Keratinocyte (primary cell): Measurements from ENCODE around the gene ILDR1. TPM values are rescaled to one million over a fixed set of nuclear protein-coding genes. Genes with fewer than 3 reads are reported as not detected.

ENCODE experiments used
- DNase-seq: peaks from one replicate; pipeline ENCODE4 v3.0.0-alpha.2; 2011; ENCODE audit warnings: low read depth, missing footprints, low spot score
- FAIRE-seq: peaks from 2 replicates; lab custom pipeline; 2011; peaks lifted over from hg19 to GRCh38; lab: Jason Lieb, UNC
- H2AFZ ChIP-seq: 2 replicates; pipeline ENCODE4 v1.6.0; 2012; ENCODE audit warnings: low read length, control low read depth, inconsistent platforms; ENCODE audit not compliant: control insufficient read depth
- H3K27ac ChIP-seq: 2 replicates; pipeline ENCODE4 v1.5.1; 2011; ENCODE audit warnings: low read length; ENCODE audit not compliant: control insufficient read depth, insufficient read depth
- H3K27me3 ChIP-seq: 3 replicates; pipeline ENCODE4 v1.6.0; 2011; ENCODE audit warnings: low read length; ENCODE audit not compliant: control insufficient read depth, insufficient read depth; ENCODE audit errors: extremely low read depth
- H3K36me3 ChIP-seq, 2 experiments: 2 replicates in 1 of 2; 3 replicates in 1 of 2; pipeline ENCODE4 v1.5.1; 2011; ENCODE audit warnings: low read length in 2 of 2, mild to moderate bottlenecking in 1 of 2; ENCODE audit not compliant: control insufficient read depth in 2 of 2, insufficient read depth in 2 of 2; ENCODE audit errors: extremely low read depth in 1 of 2
- H3K4me1 ChIP-seq: 3 replicates; pipeline ENCODE4 v1.5.1; 2011; ENCODE audit warnings: low read length; ENCODE audit not compliant: control insufficient read depth, insufficient read depth; ENCODE audit errors: extremely low read depth
- H3K4me2 ChIP-seq: 3 replicates; pipeline ENCODE4 v1.6.0; 2011; ENCODE audit warnings: low read depth, low read length; ENCODE audit not compliant: control insufficient read depth, insufficient read depth; ENCODE audit errors: extremely low read depth
- H3K4me3 ChIP-seq, 3 experiments: fragments of 200-600 bp in 1 of 3; sonication (generic) in 1 of 3; 2 replicates in 2 of 3; 3 replicates in 1 of 3; pipeline ENCODE4 v1.5.1; 2011 to 2016; ENCODE audit warnings: low read length in 3 of 3, mild to moderate bottlenecking in 3 of 3, control low read depth in 2 of 3, inconsistent platforms in 1 of 3, low read depth in 1 of 3, mixed read lengths in 1 of 3, mixed run types in 1 of 3, moderate library complexity in 1 of 3; ENCODE audit not compliant: control insufficient read depth in 2 of 3, insufficient read depth in 2 of 3; ENCODE audit errors: extremely low read depth in 1 of 3
- H3K79me2 ChIP-seq: 2 replicates; pipeline ENCODE4 v1.6.0; 2012; ENCODE audit warnings: low read length; ENCODE audit not compliant: control insufficient read depth, insufficient read depth
- H3K9ac ChIP-seq: 3 replicates; pipeline ENCODE4 v1.6.0; 2011; ENCODE audit warnings: low read length; ENCODE audit not compliant: control insufficient read depth, insufficient read depth; ENCODE audit errors: extremely low read depth
- H3K9me1 ChIP-seq: 3 replicates; pipeline ENCODE4 v1.6.0; 2011; ENCODE audit warnings: low read length; ENCODE audit not compliant: control insufficient read depth, insufficient read depth; ENCODE audit errors: extremely low read depth
- H3K9me3 ChIP-seq: 2 replicates; pipeline ENCODE4 v1.5.1; 2012; ENCODE audit warnings: low read depth, low read length; ENCODE audit not compliant: control insufficient read depth
- H4K20me1 ChIP-seq: 3 replicates; pipeline ENCODE4 v1.6.0; 2011; ENCODE audit warnings: low read length; ENCODE audit not compliant: control insufficient read depth, insufficient read depth; ENCODE audit errors: extremely low read depth
- EZH2 ChIP-seq: IDR thresholded peaks from one replicate; pipeline ENCODE4 v1.6.1; 2012; ENCODE audit warnings: inconsistent platforms, mild to moderate bottlenecking, low read length, moderate library complexity
- dilution Hi-C: fragments of 300-500 bp; cut with MboI; formaldehyde crosslinking; loops from one replicate; pipeline ENCODE4 v1.7.0; 2020; ENCODE audit warnings: low sequenced_read_pairs; ENCODE audit not compliant: extremely low pct_ligation_motif_present
- polyA plus RNA-seq, 5 experiments: library from polyadenylated mRNA; depleted of rRNA in 3 of 5; stranded (reverse) in 3 of 5; stranded (forward) in 1 of 5; unstranded in 1 of 5; fragments of >200 nt; gene quantifications; 1 replicate in 1 of 5; 2 replicates in 3 of 5; 3 replicates in 1 of 5; pipeline versions ENCODE4 v1.2.1 to v1.2.3, GENCODE V29; 2011 to 2012; ENCODE audit warnings: missing spikeins in 2 of 5, low read depth in 1 of 5, low replicate concordance in 1 of 5
- TF ChIP-seq, protein P1 (sequence below), 3 experiments: IDR thresholded peaks in 1 of 3; conservative IDR thresholded peaks in 1 of 3; optimal IDR thresholded peaks in 1 of 3; 2 replicates in 2 of 3; 3 replicates in 1 of 3; pipeline versions ENCODE3 to v1.5.1; 2011; ENCODE audit warnings: low read length in 3 of 3, mild to moderate bottlenecking in 3 of 3, moderate library complexity in 2 of 3, control low read depth in 1 of 3, inconsistent platforms in 1 of 3; ENCODE audit not compliant: insufficient read depth in 2 of 3; ENCODE audit errors: extremely low read depth in 1 of 3

Gene ILDR1
- polyA plus RNA-seq, 1 donor (not counting 4 experiments of a cell fraction or from before 2014, with no cell fraction given), result 0.09 TPM

GRCh38 chr3:121961283-121961682, 60.8 kb downstream of the ILDR1 start:
- FAIRE-seq, result no peak

DNA sequence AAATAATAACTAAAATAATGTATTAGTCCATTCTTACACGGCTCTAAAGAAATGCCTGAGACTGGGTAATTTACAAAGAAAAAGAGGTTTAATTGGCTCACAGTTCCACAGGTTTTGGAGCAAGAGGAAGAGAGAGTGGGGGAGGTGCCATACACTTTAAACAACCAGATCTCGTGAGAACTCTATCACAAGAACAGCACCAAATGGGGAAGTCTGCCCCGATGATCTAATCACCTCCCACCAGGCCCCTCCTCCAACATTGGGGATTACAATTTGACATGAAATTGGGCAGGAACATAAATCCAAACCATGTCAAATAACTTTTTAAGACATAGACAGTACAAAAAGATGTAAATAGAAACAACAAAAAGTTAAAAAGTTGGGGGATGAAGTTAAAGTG, 63.2 kb downstream of the ILDR1 start:
- Histone ChIP-seq H3K27ac (no peak overlapping the region), H3K9me1 (no peaks in the 10 kb centered on the region), H3K4me1 (no peaks in the 10 kb centered on the region), H3K9me3 (no peaks in the 10 kb centered on the region), H3K4me2 (no peak overlapping the region), H3K36me3 (no peaks in the 10 kb centered on the region), H3K4me3 (no peak overlapping the region), H2AFZ (no peak overlapping the region), H3K27me3 (no peaks in the 10 kb centered on the region), H3K79me2 (no peaks in the 10 kb centered on the region), H4K20me1 (no peaks in the 10 kb centered on the region), H3K9ac (no peak overlapping the region)
- FAIRE-seq, result no peak
- no peak for DNase-seq
- dilution Hi-C loops, result no loop called here
- TF ChIP-seq, protein P1, sequence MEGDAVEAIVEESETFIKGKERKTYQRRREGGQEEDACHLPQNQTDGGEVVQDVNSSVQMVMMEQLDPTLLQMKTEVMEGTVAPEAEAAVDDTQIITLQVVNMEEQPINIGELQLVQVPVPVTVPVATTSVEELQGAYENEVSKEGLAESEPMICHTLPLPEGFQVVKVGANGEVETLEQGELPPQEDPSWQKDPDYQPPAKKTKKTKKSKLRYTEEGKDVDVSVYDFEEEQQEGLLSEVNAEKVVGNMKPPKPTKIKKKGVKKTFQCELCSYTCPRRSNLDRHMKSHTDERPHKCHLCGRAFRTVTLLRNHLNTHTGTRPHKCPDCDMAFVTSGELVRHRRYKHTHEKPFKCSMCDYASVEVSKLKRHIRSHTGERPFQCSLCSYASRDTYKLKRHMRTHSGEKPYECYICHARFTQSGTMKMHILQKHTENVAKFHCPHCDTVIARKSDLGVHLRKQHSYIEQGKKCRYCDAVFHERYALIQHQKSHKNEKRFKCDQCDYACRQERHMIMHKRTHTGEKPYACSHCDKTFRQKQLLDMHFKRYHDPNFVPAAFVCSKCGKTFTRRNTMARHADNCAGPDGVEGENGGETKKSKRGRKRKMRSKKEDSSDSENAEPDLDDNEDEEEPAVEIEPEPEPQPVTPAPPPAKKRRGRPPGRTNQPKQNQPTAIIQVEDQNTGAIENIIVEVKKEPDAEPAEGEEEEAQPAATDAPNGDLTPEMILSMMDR (optimal IDR thresholded peaks at IDR 0.05 in 1 of 3, IDR thresholded peaks at IDR 0.05 in 1 of 3, conservative IDR thresholded peaks at IDR 0.05 in 1 of 3; ENCODE audit: extremely low read depth in 1 of 3, insufficient read depth in 2 of 3, low read length in 3 of 3), result no peak
- TF ChIP-seq EZH2, result no peak

More at GRCh38 chr3:121961283-121961682, 60.8 kb downstream of the ILDR1 start:
- Histone ChIP-seq H3K9me1 (no peaks in the 10 kb centered on the region), H3K79me2 (no peaks in the 10 kb centered on the region), H3K27me3 (no peaks in the 10 kb centered on the region), H3K9ac (no peak overlapping the region), H2AFZ (no peak overlapping the region), H3K4me3 (no peak overlapping the region), H4K20me1 (no peaks in the 10 kb centered on the region), H3K4me1 (no peaks in the 10 kb centered on the region), H3K36me3 (no peaks in the 10 kb centered on the region), H3K4me2 (no peak overlapping the region), H3K9me3 (no peaks in the 10 kb centered on the region), H3K27ac (no peak overlapping the region)
- no peak for DNase-seq
- no peak for TF ChIP-seq EZH2
- TF ChIP-seq, protein P1 (optimal IDR thresholded peaks at IDR 0.05 in 1 of 3, IDR thresholded peaks at IDR 0.05 in 1 of 3, conservative IDR thresholded peaks at IDR 0.05 in 1 of 3; ENCODE audit: extremely low read depth in 1 of 3, insufficient read depth in 2 of 3, low read length in 3 of 3), result no peak
- dilution Hi-C loops, result no loop called here
